Upper lobe of left lung (tissue), 6 donors: ENCODE results near the gene KCNIP4. TPM values are rescaled to one million over a fixed set of nuclear protein-coding genes. Genes with fewer than 3 reads are reported as not detected.

Experiments
- ATAC-seq, 2 donors: fragments of 200-7000 bp; cut with Tn5 transposase; one replicate each; pipeline ENCODE4 v1.9.1; 2022; ENCODE audit warnings: mild to moderate bottlenecking in 2 of 2, moderate library complexity in 2 of 2; ENCODE audit not compliant: low FRiP score in 2 of 2
- DNase-seq, 2 donors: peaks; one replicate each; pipeline ENCODE4 v3.0.0-alpha.2; 2019 to 2020
- H3K27ac ChIP-seq, 4 donors: fragments of 200-600 bp; sonication (generic); one replicate each; pipeline ENCODE4 v1.5.1; 2016 to 2019
- H3K27me3 ChIP-seq, 4 donors: fragments of 200-600 bp; sonication (generic); one replicate each; pipeline ENCODE4 v1.5.1; 2017 to 2019
- H3K36me3 ChIP-seq, 4 donors: fragments of 200-600 bp; sonication (generic); one replicate each; pipeline ENCODE4 v1.5.1; 2016 to 2019
- H3K4me1 ChIP-seq, 4 donors: fragments of 200-600 bp; sonication (generic); one replicate each; pipeline ENCODE4 v1.5.1; 2018 to 2019
- H3K4me3 ChIP-seq, 4 donors: fragments of 200-600 bp; sonication (generic); one replicate each; pipeline ENCODE4 v1.5.1; 2017 to 2019; ENCODE audit warnings: mild to moderate bottlenecking in 2 of 4, moderate library complexity in 1 of 4
- H3K9me3 ChIP-seq, 4 donors: fragments of 200-600 bp; sonication (generic); one replicate each; pipeline ENCODE4 v1.5.1; 2018 to 2019
- EP300 ChIP-seq, 4 donors: sonication (generic); formaldehyde crosslinking; IDR thresholded peaks; one replicate each; pipeline ENCODE4 v1.5.1; 2017; ENCODE audit warnings: antibody characterized with exemption in 4 of 4, control low read depth in 2 of 4
- POLR2A ChIP-seq, 4 donors: fragments of 450-650 bp; IDR thresholded peaks; one replicate each; pipeline ENCODE4 v1.5.1; 2016 to 2017; ENCODE audit warnings: antibody characterized with exemption in 4 of 4, mild to moderate bottlenecking in 2 of 4
- POLR2AphosphoS5 ChIP-seq, 2 donors: sonication (generic); formaldehyde crosslinking; IDR thresholded peaks; one replicate each; pipeline ENCODE4 v1.5.1; 2017; ENCODE audit warnings: antibody characterized with exemption in 2 of 2
- WGBS, 2 donors: methylation state at CpG; one replicate each; pipeline ENCODE4 v1.1.5; 2017 to 2018; 5-methylcytosine and 5-hydroxymethylcytosine counted together
- total RNA-seq, 6 donors: library from RNA; depleted of rRNA in 4 of 6; stranded (reverse); fragments of >200 nt in 4 of 6; gene quantifications; one replicate each; pipeline versions ENCODE4 v1.1.0 to v1.2.1, GENCODE V29; 2016 to 2021
- TF ChIP-seq, protein P1 (sequence below), 6 experiments: fragments of 450-650 bp in 4 of 6; fragments of 200-600 bp in 2 of 6; sonication (generic) in 2 of 6; IDR thresholded peaks; one replicate each; pipeline ENCODE4 v1.5.1; 2016 to 2019; ENCODE audit warnings: antibody characterized with exemption in 6 of 6
- donor health status: DM: no; HTN: no; CAD: no; lungs with moderate emphysema.
- donor health status: DM: no; HTN: yes; CAD: no; lungs with severe emphysema.

KCNIP4 gene
- total RNA-seq, 6 donors from 2014 or later, result 0.20 TPM; not detected in 5

DNA sequence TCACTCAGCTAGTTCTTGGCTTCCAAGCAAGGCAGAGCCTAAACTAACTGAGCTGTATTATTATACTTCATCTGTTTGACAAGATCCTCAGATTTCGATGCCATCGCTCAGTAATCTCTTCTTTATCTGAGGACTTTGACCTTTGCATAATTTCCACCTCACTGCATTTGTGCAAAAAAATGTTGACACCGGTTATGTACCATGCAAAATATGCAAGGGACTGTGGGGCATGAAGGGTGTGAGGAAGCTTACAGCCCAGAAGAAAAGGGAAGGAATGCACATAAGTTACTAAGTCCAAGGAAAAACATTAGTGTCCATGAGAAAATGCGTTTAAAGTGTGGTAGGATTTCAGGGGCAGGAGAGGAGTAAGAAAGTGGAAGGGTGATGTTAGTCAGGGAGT lies 953.0 kb downstream of the KCNIP4 start:
- TF ChIP-seq POLR2A (IDR thresholded peaks at IDR 0.05) (no peak), EP300 (IDR thresholded peaks at IDR 0.05) (no peak), POLR2AphosphoS5 (IDR thresholded peaks at IDR 0.05) (no peak)
- TF ChIP-seq, protein P1, sequence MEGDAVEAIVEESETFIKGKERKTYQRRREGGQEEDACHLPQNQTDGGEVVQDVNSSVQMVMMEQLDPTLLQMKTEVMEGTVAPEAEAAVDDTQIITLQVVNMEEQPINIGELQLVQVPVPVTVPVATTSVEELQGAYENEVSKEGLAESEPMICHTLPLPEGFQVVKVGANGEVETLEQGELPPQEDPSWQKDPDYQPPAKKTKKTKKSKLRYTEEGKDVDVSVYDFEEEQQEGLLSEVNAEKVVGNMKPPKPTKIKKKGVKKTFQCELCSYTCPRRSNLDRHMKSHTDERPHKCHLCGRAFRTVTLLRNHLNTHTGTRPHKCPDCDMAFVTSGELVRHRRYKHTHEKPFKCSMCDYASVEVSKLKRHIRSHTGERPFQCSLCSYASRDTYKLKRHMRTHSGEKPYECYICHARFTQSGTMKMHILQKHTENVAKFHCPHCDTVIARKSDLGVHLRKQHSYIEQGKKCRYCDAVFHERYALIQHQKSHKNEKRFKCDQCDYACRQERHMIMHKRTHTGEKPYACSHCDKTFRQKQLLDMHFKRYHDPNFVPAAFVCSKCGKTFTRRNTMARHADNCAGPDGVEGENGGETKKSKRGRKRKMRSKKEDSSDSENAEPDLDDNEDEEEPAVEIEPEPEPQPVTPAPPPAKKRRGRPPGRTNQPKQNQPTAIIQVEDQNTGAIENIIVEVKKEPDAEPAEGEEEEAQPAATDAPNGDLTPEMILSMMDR (IDR thresholded peaks at IDR 0.05), result no peak
- no peaks in the 10 kb centered on the region for H3K36me3 ChIP-seq
- ATAC-seq (no peak), DNase-seq (no peak)
- peaks cover 0 to 5% (median 2%) of the 10 kb centered on the region in 4 donors for H3K9me3 ChIP-seq
- no peaks in the 10 kb centered on the region for H3K4me1 ChIP-seq
- no peak overlapping the region for H3K4me3 ChIP-seq
- 69 to 70% methylated on average over 4 of the region's 4 CpGs for WGBS, 2 donors
- no peak overlapping the region for H3K27ac ChIP-seq
- H3K27me3 ChIP-seq, result no peaks in the 10 kb centered on the region

DNA sequence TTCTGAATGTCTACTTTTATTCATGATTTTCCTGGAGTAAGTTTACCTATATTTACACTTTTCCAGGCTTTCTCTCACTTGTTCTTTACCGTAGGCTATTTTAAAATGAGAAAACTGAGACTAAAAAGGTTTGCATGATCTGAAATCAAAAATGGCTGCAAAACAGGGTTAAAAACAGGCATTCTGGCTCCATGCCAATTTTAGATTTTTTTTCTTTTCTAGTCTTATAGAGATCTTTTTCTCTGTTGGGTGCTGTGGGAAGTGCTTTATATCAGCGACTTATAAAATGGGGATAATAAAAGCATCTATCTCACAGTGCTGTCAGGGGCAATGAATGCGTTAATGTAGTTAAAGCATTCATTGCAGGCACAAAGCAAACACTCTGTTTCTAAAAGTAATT lies 953.6 kb downstream of the KCNIP4 start:
- H3K27me3 ChIP-seq, result no peaks in the 10 kb centered on the region
- H3K4me3 ChIP-seq, result no peak overlapping the region
- no peak for TF ChIP-seq POLR2A (IDR thresholded peaks at IDR 0.05)
- TF ChIP-seq POLR2AphosphoS5 (IDR thresholded peaks at IDR 0.05), result no peak
- TF ChIP-seq EP300 (IDR thresholded peaks at IDR 0.05), result no peak
- TF ChIP-seq, protein P1 (IDR thresholded peaks at IDR 0.05), result no peak
- DNase-seq (no peak), ATAC-seq (no peak)
- H3K9me3 ChIP-seq, result peaks cover 0 to 5% (median 2%) of the 10 kb centered on the region in 4 donors
- no peaks in the 10 kb centered on the region for H3K36me3 ChIP-seq
- H3K4me1 ChIP-seq, result no peaks in the 10 kb centered on the region
- WGBS, 2 donors, result 87 to 90% methylated on average over 3 of the region's 3 CpGs
- H3K27ac ChIP-seq, result no peak overlapping the region

DNA sequence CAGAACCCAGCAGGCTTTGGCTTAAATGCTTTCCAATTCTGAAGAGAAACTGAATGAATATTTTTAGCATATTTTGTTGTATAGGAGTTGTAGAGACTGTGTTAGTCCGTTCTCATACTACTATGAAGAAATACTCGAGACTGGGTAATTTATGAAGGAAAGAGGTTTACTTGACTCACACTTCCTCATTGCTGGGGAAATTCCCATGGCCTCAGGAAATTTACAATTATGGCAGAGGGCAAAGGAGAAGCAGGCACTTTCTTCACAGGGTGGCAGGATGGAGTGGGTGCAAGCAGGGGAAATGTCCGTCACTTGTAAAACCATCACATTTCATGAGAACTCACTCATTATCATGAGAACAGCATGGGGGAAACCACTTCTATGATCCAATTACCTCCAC lies 956.6 kb downstream of the KCNIP4 start:
- TF ChIP-seq EP300 (IDR thresholded peaks at IDR 0.05), result no peak
- no peak for TF ChIP-seq POLR2AphosphoS5 (IDR thresholded peaks at IDR 0.05)
- TF ChIP-seq, protein P1 (IDR thresholded peaks at IDR 0.05), result no peak
- no peak for TF ChIP-seq POLR2A (IDR thresholded peaks at IDR 0.05)
- Histone ChIP-seq H3K4me1 (no peaks in the 10 kb centered on the region), H3K27ac (no peak overlapping the region), H3K27me3 (no peaks in the 10 kb centered on the region), H3K9me3 (peaks cover 0 to 5% (median 2%) of the 10 kb centered on the region in 4 donors), H3K36me3 (no peaks in the 10 kb centered on the region), H3K4me3 (no peak overlapping the region)
- WGBS, 2 donors, result 44 to 70% methylated on average over 3 of the region's 3 CpGs
- ATAC-seq (no peak), DNase-seq (no peak)

DNA sequence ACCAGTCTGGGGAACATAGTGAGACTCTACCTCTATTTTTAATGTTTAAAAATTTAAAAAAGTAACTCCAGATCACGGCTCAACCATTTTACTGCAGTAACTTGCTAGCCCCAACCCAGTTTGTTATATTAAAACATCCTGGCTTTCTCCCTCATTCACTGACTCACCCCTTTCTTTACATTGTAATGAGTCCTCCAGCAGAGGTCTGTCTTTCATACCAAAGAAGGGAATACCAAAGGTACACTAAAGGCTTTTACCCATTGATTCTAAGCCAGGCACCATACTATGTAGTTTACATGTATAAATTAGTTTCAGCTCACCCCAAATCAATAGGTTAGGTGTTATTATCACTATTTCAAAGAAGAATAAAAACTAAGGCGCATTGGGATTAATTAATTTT lies 961.4 kb downstream of the KCNIP4 start:
- DNase-seq, result no peak
- TF ChIP-seq POLR2AphosphoS5 (IDR thresholded peaks at IDR 0.05) (no peak), EP300 (IDR thresholded peaks at IDR 0.05) (no peak), POLR2A (IDR thresholded peaks at IDR 0.05) (no peak)
- TF ChIP-seq, protein P1 (IDR thresholded peaks at IDR 0.05), result no peak
- ATAC-seq, result no peak
- 84 to 85% methylated on average over 2 of the region's 2 CpGs for WGBS, 2 donors
- H3K4me3 ChIP-seq, result no peak overlapping the region
- no peaks in the 10 kb centered on the region for H3K4me1 ChIP-seq
- H3K27me3 ChIP-seq, result no peaks in the 10 kb centered on the region
- H3K27ac ChIP-seq, result no peak overlapping the region
- no peaks in the 10 kb centered on the region for H3K36me3 ChIP-seq
- peaks cover 0 to 3% (median 0%) of the 10 kb centered on the region in 4 donors for H3K9me3 ChIP-seq

DNA sequence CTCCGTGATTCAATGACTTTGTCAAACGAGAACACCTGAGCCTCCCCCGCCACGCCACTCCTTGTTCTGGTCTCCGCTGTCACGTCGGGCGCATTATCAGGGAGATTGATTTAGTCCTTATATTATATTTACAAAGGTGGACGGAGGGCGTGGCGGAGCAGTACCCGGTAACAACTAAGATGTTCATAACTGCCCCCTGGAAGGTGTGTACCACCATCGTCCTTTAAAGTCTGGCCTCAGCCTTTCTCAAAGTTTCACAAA lies 964.1 kb downstream of the KCNIP4 start:
- WGBS, 2 donors, result 53 to 67% methylated on average over 10 to 13 of the region's 13 CpGs

More for the DNA sequence above, 964.1 kb downstream of the KCNIP4 start:
- Histone ChIP-seq H3K9me3 (no peaks in the 10 kb centered on the region), H3K4me3 (no peak overlapping the region), H3K27me3 (no peaks in the 10 kb centered on the region), H3K27ac (no peak overlapping the region), H3K4me1 (no peaks in the 10 kb centered on the region), H3K36me3 (no peaks in the 10 kb centered on the region)
- peak in 1 of 2 donors; percentile 29 for ATAC-seq
- no peak for DNase-seq
- TF ChIP-seq, protein P1 (IDR thresholded peaks at IDR 0.05), result no peak
- TF ChIP-seq POLR2AphosphoS5 (IDR thresholded peaks at IDR 0.05), result no peak
- no peak for TF ChIP-seq POLR2A (IDR thresholded peaks at IDR 0.05)
- TF ChIP-seq EP300 (IDR thresholded peaks at IDR 0.05), result no peak
